ENCODE results near the gene METTL9.

METTL9 gene

DNA sequence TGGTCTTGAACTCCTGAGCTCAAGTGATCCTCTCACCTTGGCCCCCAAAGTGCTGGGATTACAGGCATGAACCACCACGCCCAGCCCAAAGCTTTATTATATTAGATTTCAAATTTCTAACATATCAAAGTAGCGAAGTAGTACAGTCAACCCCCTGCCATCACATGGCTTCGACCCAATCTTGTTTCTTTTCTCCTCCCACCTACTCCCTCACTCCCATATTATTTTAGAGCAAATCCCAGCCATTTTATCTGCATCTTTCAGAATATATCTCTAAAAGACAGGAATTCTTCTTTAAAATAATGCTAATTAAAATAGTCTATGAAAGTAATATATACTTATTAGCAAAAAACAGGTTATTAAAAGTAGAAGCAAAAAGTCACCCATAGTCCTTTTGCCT lies 52.1 kb downstream of the METTL9 start:
- no peak overlapping the region for H3K23ac ChIP-seq (ENCODE audit: low read length)
- no peaks in the 10 kb centered on the region for H3K79me2 ChIP-seq (ENCODE audit: control insufficient read depth, insufficient read depth, low read length)
- H2BK15ac ChIP-seq (replicated peaks; ENCODE audit: low read depth): no peak overlapping the region
- H3K27me3 ChIP-seq (ENCODE audit: insufficient read depth, low read length, poor library complexity): no peaks in the 10 kb centered on the region
- no peak overlapping the region for H2BK5ac ChIP-seq (ENCODE audit: low read length)
- WGBS (ENCODE audit: extremely low coverage, insufficient coverage, low lambda C conversion rate): no CpG with 5 or more reads among the region's 3 CpGs
- H3K9ac ChIP-seq (ENCODE audit: low read length): no peak overlapping the region
- no peak overlapping the region for H2AK5ac ChIP-seq (ENCODE audit: low read length)
- H3K56ac ChIP-seq (ENCODE audit: low read length): no peak overlapping the region
- H3K36me3 ChIP-seq (ENCODE audit: control insufficient read depth, insufficient read depth, low read length): no peaks in the 10 kb centered on the region
- no peak overlapping the region for H3K4me2 ChIP-seq (ENCODE audit: low read length)
- no peak overlapping the region for H3K27ac ChIP-seq (ENCODE audit: low read depth, low read length)
- H3K4me3 ChIP-seq (ENCODE audit: low read length): no peak overlapping the region
- H3K4ac ChIP-seq (ENCODE audit: low read depth, low read length): no peak overlapping the region
- no peak overlapping the region for H3K18ac ChIP-seq (ENCODE audit: low read length)
- peaks cover 2% of the 10 kb centered on the region for H3K79me1 ChIP-seq (ENCODE audit: low read length)
- no peak overlapping the region for H4K5ac ChIP-seq (ENCODE audit: low read length)
- DNase-seq: no peak
- H3K4me1 ChIP-seq (ENCODE audit: control insufficient read depth, low read depth, low read length): no peaks in the 10 kb centered on the region
- H4K8ac ChIP-seq (ENCODE audit: low read depth, low read length): no peak overlapping the region
- H2BK120ac ChIP-seq (ENCODE audit: low read depth, low read length): no peak overlapping the region

DNA sequence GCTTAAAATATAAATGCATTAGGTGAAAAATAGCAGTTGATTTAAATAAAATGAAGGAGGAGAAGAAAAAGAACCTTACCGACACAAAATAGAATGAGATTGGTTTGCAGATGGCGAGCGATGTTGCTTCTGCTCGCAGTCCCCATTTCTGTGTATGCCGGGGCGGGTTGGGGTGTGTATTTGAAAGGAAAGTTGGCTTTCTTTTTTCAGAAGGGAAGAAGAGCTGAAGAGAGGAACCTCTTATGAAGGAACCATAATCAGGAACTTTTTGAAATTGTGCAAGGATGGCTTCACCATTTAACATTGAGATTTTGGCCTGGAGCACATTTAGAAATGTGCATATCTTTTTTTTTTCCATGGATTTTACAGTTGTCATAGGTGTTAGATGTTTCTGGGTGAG lies 53.1 kb downstream of the METTL9 start, which contains the start of gene IGSF6:
IGSF6 (minus strand) TSS at position 156 of the 400 bp plus-strand sequence; CDS start at position 146, 10 bp downstream.
- no peak within 1 kb of the TSS for H3K9ac ChIP-seq (ENCODE audit: low read length)
- no peak within 1 kb of the TSS for H2BK5ac ChIP-seq (ENCODE audit: low read length)
- no peak within 1 kb of the TSS for H4K5ac ChIP-seq (ENCODE audit: low read length)
- no peak within 1 kb of the TSS for H3K27ac ChIP-seq (ENCODE audit: low read depth, low read length)
- H3K79me1 ChIP-seq (ENCODE audit: low read length): no peaks in the 10 kb centered on the region
- no peaks in the 10 kb centered on the region for H3K79me2 ChIP-seq (ENCODE audit: control insufficient read depth, insufficient read depth, low read length)
- H3K36me3 ChIP-seq (ENCODE audit: control insufficient read depth, insufficient read depth, low read length): no peaks in the 10 kb centered on the region
- H3K23ac ChIP-seq (ENCODE audit: low read length): no peak within 1 kb of the TSS
- no peak within 1 kb of the TSS for H2AK5ac ChIP-seq (ENCODE audit: low read length)
- H3K4me2 ChIP-seq (ENCODE audit: low read length): no peak within 1 kb of the TSS
- WGBS (ENCODE audit: extremely low coverage, insufficient coverage, low lambda C conversion rate): no CpG with 5 or more reads among the region's 6 CpGs
- DNase-seq: no peak
- H4K8ac ChIP-seq (ENCODE audit: low read depth, low read length): no peak within 1 kb of the TSS
- no peak within 1 kb of the TSS for H3K18ac ChIP-seq (ENCODE audit: low read length)
- H3K27me3 ChIP-seq (ENCODE audit: insufficient read depth, low read length, poor library complexity): no peaks in the 10 kb centered on the region
- H3K4me3 ChIP-seq (ENCODE audit: low read length): no peak within 1 kb of the TSS
- no peak within 1 kb of the TSS for H3K4ac ChIP-seq (ENCODE audit: low read depth, low read length)
- H2BK120ac ChIP-seq (ENCODE audit: low read depth, low read length): no peak within 1 kb of the TSS
- no peak within 1 kb of the TSS for H2BK15ac ChIP-seq (replicated peaks; ENCODE audit: low read depth)
- H3K56ac ChIP-seq (ENCODE audit: low read length): no peak within 1 kb of the TSS
- no peaks in the 10 kb centered on the region for H3K4me1 ChIP-seq (ENCODE audit: control insufficient read depth, low read depth, low read length)

DNA sequence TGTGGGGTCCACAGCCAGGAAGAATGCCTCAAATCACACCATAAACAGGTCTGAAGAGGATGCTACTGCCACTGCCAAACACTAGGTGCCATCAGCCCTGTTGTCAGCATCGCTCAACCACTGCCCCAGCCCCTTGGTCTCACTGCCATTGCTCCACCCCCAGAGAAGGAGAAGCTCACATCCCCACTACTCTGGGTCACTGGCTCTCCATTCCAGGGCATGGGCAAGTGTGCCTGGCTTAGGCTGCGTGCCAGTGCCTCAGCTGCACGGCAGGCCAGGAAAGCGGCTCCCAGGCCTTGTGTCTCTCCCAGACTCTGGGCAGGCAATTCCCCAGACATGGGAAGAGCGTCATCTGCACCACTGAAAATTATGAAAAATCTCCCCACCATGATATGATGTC lies 54.2 kb downstream of the METTL9 start:
- Histone ChIP-seq H2BK5ac (ENCODE audit: low read length) (no peak overlapping the region), H3K9ac (ENCODE audit: low read length) (no peak overlapping the region), H3K23ac (ENCODE audit: low read length) (no peak overlapping the region), H2BK120ac (ENCODE audit: low read depth, low read length) (no peak overlapping the region), H3K4ac (ENCODE audit: low read depth, low read length) (no peak overlapping the region), H3K79me1 (ENCODE audit: low read length) (no peaks in the 10 kb centered on the region), H3K18ac (ENCODE audit: low read length) (no peak overlapping the region), H4K8ac (ENCODE audit: low read depth, low read length) (no peak overlapping the region), H3K79me2 (ENCODE audit: control insufficient read depth, insufficient read depth, low read length) (no peaks in the 10 kb centered on the region), H3K27ac (ENCODE audit: low read depth, low read length) (no peak overlapping the region), H3K4me2 (ENCODE audit: low read length) (no peak overlapping the region), H3K56ac (ENCODE audit: low read length) (no peak overlapping the region), H4K5ac (ENCODE audit: low read length) (no peak overlapping the region), H3K4me3 (ENCODE audit: low read length) (no peak overlapping the region), H3K36me3 (ENCODE audit: control insufficient read depth, insufficient read depth, low read length) (no peaks in the 10 kb centered on the region), H3K27me3 (ENCODE audit: insufficient read depth, low read length, poor library complexity) (no peaks in the 10 kb centered on the region), H2AK5ac (ENCODE audit: low read length) (no peak overlapping the region), H2BK15ac (replicated peaks; ENCODE audit: low read depth) (no peak overlapping the region), H3K4me1 (ENCODE audit: control insufficient read depth, low read depth, low read length) (no peaks in the 10 kb centered on the region)
- no CpG with 5 or more reads among the region's 5 CpGs for WGBS (ENCODE audit: extremely low coverage, insufficient coverage, low lambda C conversion rate)
- no peak for DNase-seq

DNA sequence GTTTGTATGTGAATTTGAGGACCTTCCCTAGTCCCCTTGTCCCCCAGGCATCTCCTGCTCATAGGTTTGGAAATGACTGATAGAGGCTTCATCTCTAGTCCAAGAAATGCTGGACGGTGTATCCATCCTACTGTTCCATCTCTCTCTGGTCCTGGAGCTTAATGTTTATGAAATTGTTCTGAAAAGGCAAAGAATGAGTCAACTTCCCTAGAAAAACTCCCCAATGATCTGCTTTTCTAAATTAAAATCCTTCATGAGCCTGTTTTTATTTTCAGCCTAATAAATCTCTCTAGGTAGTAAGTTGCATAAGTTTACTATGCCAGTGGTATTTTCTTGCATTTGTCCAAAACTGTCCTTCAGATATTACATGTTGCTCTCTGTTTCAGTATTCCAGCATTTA lies 55.1 kb downstream of the METTL9 start:
- Histone ChIP-seq H4K5ac (ENCODE audit: low read length) (no peak overlapping the region), H3K4me3 (ENCODE audit: low read length) (no peak overlapping the region), H3K4me2 (ENCODE audit: low read length) (no peak overlapping the region), H2BK15ac (replicated peaks; ENCODE audit: low read depth) (no peak overlapping the region), H3K9ac (ENCODE audit: low read length) (no peak overlapping the region), H3K79me1 (ENCODE audit: low read length) (no peaks in the 10 kb centered on the region), H3K36me3 (ENCODE audit: control insufficient read depth, insufficient read depth, low read length) (no peaks in the 10 kb centered on the region), H3K18ac (ENCODE audit: low read length) (no peak overlapping the region), H2BK120ac (ENCODE audit: low read depth, low read length) (no peak overlapping the region), H3K4ac (ENCODE audit: low read depth, low read length) (no peak overlapping the region), H3K79me2 (ENCODE audit: control insufficient read depth, insufficient read depth, low read length) (no peaks in the 10 kb centered on the region), H3K27ac (ENCODE audit: low read depth, low read length) (no peak overlapping the region), H3K56ac (ENCODE audit: low read length) (no peak overlapping the region), H3K23ac (ENCODE audit: low read length) (no peak overlapping the region), H3K27me3 (ENCODE audit: insufficient read depth, low read length, poor library complexity) (no peaks in the 10 kb centered on the region), H4K8ac (ENCODE audit: low read depth, low read length) (no peak overlapping the region), H2BK5ac (ENCODE audit: low read length) (no peak overlapping the region), H2AK5ac (ENCODE audit: low read length) (no peak overlapping the region), H3K4me1 (ENCODE audit: control insufficient read depth, low read depth, low read length) (no peaks in the 10 kb centered on the region)
- DNase-seq: no peak
- whole genome bisulfite sequencing (ENCODE audit: extremely low coverage, insufficient coverage, low lambda C conversion rate): no CpG with 5 or more reads among the region's 1 CpG

DNA sequence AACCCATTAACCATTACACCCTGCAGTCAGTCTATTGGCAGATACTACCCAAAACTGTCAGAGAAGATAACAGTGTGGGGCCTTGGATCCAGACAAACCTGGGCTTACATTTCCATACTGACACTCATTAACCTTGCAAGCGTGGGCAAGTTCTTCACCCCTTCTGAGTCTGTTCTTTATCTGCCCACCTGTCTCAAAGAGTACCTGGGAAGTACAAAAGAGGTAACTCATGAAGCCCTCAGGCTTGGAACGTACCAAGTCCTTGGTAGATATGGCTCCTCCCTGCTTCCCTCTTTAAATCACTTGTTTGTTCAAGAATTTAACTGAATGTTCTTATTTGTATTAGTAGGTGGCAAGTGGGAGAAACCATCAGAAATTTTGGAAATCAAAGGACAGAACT lies 55.5 kb downstream of the METTL9 start:
- no peaks in the 10 kb centered on the region for H3K36me3 ChIP-seq (ENCODE audit: control insufficient read depth, insufficient read depth, low read length)
- no peak overlapping the region for H3K56ac ChIP-seq (ENCODE audit: low read length)
- no CpG with 5 or more reads among the region's 2 CpGs for WGBS (ENCODE audit: extremely low coverage, insufficient coverage, low lambda C conversion rate)

More for the DNA sequence above, 55.5 kb downstream of the METTL9 start:
- H4K8ac ChIP-seq (ENCODE audit: low read depth, low read length): no peak overlapping the region
- H3K27me3 ChIP-seq (ENCODE audit: insufficient read depth, low read length, poor library complexity): no peaks in the 10 kb centered on the region
- H3K23ac ChIP-seq (ENCODE audit: low read length): no peak overlapping the region
- no peak overlapping the region for H4K5ac ChIP-seq (ENCODE audit: low read length)
- no peak overlapping the region for H3K27ac ChIP-seq (ENCODE audit: low read depth, low read length)
- no peaks in the 10 kb centered on the region for H3K4me1 ChIP-seq (ENCODE audit: control insufficient read depth, low read depth, low read length)
- H3K18ac ChIP-seq (ENCODE audit: low read length): no peak overlapping the region
- no peak overlapping the region for H3K9ac ChIP-seq (ENCODE audit: low read length)
- H3K79me1 ChIP-seq (ENCODE audit: low read length): no peaks in the 10 kb centered on the region
- H2BK5ac ChIP-seq (ENCODE audit: low read length): no peak overlapping the region
- DNase-seq: no peak
- H2BK120ac ChIP-seq (ENCODE audit: low read depth, low read length): no peak overlapping the region
- no peak overlapping the region for H3K4me3 ChIP-seq (ENCODE audit: low read length)
- H3K79me2 ChIP-seq (ENCODE audit: control insufficient read depth, insufficient read depth, low read length): no peaks in the 10 kb centered on the region
- H3K4me2 ChIP-seq (ENCODE audit: low read length): no peak overlapping the region
- H2AK5ac ChIP-seq (ENCODE audit: low read length): no peak overlapping the region
- H2BK15ac ChIP-seq (replicated peaks; ENCODE audit: low read depth): no peak overlapping the region
- no peak overlapping the region for H3K4ac ChIP-seq (ENCODE audit: low read depth, low read length)

Measured in mesendoderm (in vitro differentiated cells).